ENCODE measurements around the gene MYOC.
"Not testable (repeated sequence)": the region's sequence is repeated elsewhere in the genome, so short reads cannot be mapped to it uniquely, and the experiment has no call there.

DNA sequence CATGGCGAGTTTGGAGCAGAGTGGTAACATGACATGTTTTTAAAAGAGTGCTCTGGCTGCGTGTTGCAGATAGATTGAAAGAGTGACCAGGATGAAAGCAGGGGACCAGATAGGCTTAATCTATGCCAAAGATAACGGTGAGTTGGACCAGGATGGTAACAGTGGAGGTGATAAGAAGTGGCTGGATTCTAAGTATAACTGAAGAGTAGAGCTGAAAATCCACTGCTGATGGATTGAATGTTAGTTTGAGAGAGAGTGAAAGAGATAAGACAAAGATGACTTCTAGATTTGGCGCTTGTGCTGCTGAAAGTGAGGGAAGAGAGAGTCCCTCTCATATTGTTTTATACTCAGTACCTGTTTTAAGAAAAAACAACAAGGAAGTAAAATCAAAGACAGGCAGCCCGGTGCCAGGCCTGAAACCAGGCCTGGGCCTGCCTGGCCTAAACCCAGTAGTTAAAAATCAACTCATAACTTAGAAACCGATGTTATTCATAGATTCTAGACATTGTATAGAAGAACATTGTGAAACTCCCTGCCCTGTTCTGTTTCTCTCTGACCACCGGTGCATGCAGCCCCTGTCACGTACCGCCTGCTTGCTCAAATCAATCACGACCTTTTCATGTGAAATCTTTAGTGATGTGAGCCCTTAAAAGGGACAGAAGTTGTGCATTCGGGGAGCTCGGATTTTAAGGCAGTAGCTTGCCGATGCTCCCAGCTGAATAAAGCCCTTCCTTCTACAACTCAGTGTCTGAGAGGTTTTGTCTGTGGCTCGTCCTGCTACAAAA lies 37.2 kb downstream of the MYOC start:
- not testable (repeated sequence) for TF ChIP-seq CTCF (conservative IDR thresholded peaks at IDR 0.05); ZFX (IDR thresholded peaks at IDR 0.05)
